Measurements from ENCODE around the gene BAIAP2L2. TPM values are rescaled to one million over a fixed set of nuclear protein-coding genes. Genes with fewer than 3 reads are reported as not detected.

BAIAP2L2 gene
- total and polyA plus RNA-seq, 10 of the 15 experiments (the other 5 are each of a cell fraction or from before 2014, with no cell fraction given) = 0.08 to 0.38 (median 0.14) TPM; not detected in 6

DNA sequence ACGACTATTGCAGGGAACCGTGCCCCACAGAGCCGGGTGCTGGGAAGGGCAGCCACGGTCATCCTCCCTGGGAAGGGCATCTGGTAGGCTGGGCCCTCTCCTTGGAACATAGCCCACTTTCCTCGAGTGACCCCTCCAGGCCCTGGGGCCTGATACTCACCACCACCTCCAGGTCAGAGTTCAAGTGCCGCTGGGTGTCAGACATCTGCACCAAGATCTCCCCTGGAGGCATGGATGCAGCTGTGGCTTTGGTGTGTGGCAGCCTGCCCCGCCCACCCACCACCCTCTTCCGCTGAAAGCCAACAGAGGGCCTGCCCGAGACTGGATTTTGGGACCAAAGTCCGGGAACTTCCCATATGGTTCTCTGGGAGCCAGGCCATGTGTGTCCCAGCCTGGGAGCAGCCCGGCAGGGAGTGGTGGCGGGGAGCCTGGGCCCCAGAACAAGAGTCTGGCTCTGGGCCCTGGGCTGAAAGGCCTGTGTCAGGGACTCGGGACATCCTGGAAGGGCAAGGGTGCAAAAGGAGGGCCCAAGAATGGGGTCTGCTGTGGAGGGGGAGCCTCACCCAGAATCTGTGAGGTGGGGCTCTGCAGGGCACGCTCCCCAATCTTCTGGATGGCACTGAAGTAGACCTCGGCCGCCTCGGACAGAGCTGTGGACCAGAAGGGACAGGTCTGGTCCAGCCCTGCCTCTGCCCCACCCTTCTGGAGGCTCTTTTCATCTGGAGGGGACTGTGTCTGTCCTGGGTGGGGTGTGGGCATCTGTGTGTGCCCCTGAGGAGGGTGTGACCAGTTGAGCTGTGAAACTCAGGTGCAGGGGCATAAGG is 2.6 kb downstream of the BAIAP2L2 start (continued):
- no peak for TF ChIP-seq HCFC1 (IDR thresholded peaks at IDR 0.05; ENCODE audit: low read length)
- TF ChIP-seq KAT2A (conservative IDR thresholded peaks at IDR 0.05; ENCODE audit: control insufficient read depth, low read depth, low read length) = no peak
- no peak for TF ChIP-seq BMI1 (IDR thresholded peaks at IDR 0.05; ENCODE audit: borderline replicate concordance)
- TF ChIP-seq, protein P1, sequence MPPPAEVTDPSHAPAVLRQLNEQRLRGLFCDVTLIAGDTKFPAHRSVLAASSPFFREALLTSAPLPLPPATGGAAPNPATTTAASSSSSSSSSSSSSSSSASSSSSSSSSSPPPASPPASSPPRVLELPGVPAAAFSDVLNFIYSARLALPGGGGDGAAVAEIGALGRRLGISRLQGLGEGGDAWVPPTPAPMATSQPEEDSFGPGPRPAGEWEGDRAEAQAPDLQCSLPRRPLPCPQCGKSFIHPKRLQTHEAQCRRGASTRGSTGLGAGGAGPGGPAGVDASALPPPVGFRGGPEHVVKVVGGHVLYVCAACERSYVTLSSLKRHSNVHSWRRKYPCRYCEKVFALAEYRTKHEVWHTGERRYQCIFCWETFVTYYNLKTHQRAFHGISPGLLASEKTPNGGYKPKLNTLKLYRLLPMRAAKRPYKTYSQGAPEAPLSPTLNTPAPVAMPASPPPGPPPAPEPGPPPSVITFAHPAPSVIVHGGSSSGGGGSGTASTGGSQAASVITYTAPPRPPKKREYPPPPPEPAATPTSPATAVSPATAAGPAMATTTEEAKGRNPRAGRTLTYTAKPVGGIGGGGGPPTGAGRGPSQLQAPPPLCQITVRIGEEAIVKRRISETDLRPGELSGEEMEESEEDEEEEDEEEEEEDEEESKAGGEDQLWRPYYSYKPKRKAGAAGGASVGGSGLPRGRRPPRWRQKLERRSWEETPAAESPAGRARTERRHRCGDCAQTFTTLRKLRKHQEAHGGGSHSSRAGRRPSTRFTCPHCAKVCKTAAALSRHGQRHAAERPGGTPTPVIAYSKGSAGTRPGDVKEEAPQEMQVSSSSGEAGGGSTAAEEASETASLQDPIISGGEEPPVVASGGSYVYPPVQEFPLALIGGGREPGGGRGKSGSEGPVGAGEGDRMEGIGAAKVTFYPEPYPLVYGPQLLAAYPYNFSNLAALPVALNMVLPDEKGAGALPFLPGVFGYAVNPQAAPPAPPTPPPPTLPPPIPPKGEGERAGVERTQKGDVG (CRISPR knock-in tag; IDR thresholded peaks at IDR 0.05) = no peak

DNA sequence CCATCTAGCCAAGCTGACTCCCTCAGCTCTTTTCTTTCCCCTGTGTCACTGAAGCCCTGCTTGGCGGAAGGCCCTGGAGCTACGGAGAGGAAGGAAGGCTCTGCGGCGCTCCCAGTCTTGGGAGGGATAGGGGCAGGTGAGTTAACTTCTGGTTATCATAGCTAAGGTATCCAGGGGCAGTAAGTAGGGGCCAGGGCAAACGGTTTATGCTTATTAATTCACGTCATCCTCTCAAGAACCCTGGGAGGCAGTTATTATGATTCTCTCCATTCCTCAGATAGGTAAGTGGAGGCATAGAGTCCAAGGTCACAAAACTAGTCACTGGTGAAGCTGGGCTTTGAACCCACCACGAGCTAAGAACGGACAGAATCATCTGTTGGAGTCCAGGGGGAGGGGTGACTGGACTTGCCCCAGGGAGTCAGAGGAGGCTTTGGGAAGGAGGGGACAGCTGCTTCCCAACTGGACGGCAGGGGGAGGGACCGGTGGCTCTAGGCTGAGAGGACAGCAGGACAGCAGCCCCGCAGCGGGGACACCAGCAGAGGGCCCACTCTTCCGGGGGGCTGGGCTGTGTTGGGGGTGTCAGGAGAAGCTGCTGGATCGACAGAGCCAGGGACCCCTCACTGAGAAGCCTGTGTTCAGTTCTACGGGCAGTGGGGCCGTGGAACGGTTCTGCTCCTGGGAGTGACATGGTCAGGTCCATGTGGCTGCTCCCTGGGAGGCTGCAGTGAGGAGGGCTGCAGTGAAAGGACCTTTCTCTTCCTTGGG is 3.5 kb downstream of the BAIAP2L2 start:
- Histone ChIP-seq H3K36me3 (ENCODE audit: control insufficient read depth in 2 of 2, insufficient read depth in 2 of 2, low read length in 1 of 2) (no peaks in the 10 kb centered on the region), H3K27ac (ENCODE audit: control insufficient read depth, insufficient read depth) (no peak overlapping the region), H2AFZ (ENCODE audit: control insufficient read depth, low read depth, low read length) (no peak overlapping the region), H3K4me1 (ENCODE audit: control insufficient read depth, insufficient read depth, low read length) (no peaks in the 10 kb centered on the region), H3K9me3 (replicated peaks; ENCODE audit: control insufficient read depth, insufficient read depth, low read length) (no peaks in the 10 kb centered on the region), H3K4me2 (ENCODE audit: control insufficient read depth, insufficient read depth) (no peak overlapping the region), H3K9ac (ENCODE audit: control insufficient read depth, insufficient read depth, low read length) (no peak overlapping the region), H3K4me3 (no peak overlapping the region), H3K79me2 (ENCODE audit: control insufficient read depth, insufficient read depth, low read length) (no peaks in the 10 kb centered on the region), H4K20me1 (ENCODE audit: control insufficient read depth, insufficient read depth) (no peaks in the 10 kb centered on the region), H3K27me3 (replicated peaks in 1 of 2; ENCODE audit: control insufficient read depth in 2 of 2, insufficient read depth in 2 of 2, low read length in 1 of 2) (no peaks in the 10 kb centered on the region)
- no peak for FAIRE-seq
- intact Hi-C loops (cut with micrococcal nuclease; ENCODE audit: unreplicated experiment) = no loop called here
- ChIA-PET CTCF (interaction anchor here (0.9 kb wide), 1 partner anchor 55 kb away, joined by 4 read pairs; no protein-coding TSS in a partner anchor), POLR2A (no interaction called here), SMC1A (ENCODE audit: uncharacterized antibody, unreplicated experiment) (no interaction called here), RAD21 (ENCODE audit: unreplicated experiment) (no interaction called here)
- WGBS (ENCODE audit: insufficient coverage, insufficient replicate concordance, low lambda C conversion rate, missing lambda C conversion rate) = 47% methylated on average over 17 of the region's 17 CpGs
- DNase-seq (ENCODE audit: low read depth, low spot score) = no peak
- no peak for ATAC-seq
- BruUV-seq (replicated peaks) = no TSS peak
- in situ Hi-C loops (cut with MboI) = no loop called here
- TF ChIP-seq HDGF (IDR thresholded peaks at IDR 0.05) = no peak
- TF ChIP-seq, protein P2, sequence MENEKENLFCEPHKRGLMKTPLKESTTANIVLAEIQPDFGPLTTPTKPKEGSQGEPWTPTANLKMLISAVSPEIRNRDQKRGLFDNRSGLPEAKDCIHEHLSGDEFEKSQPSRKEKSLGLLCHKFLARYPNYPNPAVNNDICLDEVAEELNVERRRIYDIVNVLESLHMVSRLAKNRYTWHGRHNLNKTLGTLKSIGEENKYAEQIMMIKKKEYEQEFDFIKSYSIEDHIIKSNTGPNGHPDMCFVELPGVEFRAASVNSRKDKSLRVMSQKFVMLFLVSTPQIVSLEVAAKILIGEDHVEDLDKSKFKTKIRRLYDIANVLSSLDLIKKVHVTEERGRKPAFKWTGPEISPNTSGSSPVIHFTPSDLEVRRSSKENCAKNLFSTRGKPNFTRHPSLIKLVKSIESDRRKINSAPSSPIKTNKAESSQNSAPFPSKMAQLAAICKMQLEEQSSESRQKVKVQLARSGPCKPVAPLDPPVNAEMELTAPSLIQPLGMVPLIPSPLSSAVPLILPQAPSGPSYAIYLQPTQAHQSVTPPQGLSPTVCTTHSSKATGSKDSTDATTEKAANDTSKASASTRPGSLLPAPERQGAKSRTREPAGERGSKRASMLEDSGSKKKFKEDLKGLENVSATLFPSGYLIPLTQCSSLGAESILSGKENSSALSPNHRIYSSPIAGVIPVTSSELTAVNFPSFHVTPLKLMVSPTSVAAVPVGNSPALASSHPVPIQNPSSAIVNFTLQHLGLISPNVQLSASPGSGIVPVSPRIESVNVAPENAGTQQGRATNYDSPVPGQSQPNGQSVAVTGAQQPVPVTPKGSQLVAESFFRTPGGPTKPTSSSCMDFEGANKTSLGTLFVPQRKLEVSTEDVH (IDR thresholded peaks at IDR 0.05; ENCODE audit: low read depth, partially characterized antibody) = no peak
- TF ChIP-seq FOS (IDR thresholded peaks at IDR 0.05; ENCODE audit: borderline replicate concordance, extremely low read depth, insufficient read length) = no peak
- TF ChIP-seq SREBF2 (IDR thresholded peaks at IDR 0.05; ENCODE audit: low read length) = no peak
- TF ChIP-seq TCF3 (IDR thresholded peaks at IDR 0.05; ENCODE audit: borderline replicate concordance, insufficient read depth, low read depth, low read length) = no peak
- no peak for TF ChIP-seq YY1 (IDR thresholded peaks at IDR 0.05; ENCODE audit: low read depth, low read length)
- TF ChIP-seq, protein P3, sequence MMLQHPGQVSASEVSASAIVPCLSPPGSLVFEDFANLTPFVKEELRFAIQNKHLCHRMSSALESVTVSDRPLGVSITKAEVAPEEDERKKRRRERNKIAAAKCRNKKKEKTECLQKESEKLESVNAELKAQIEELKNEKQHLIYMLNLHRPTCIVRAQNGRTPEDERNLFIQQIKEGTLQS (IDR thresholded peaks at IDR 0.05; ENCODE audit: borderline replicate concordance, extremely low read depth, low read depth, low read length) = no peak
- no peak for TF ChIP-seq BRCA1 (IDR thresholded peaks at IDR 0.05; ENCODE audit: low read depth, low read length)
- no peak for TF ChIP-seq CHD2 (IDR thresholded peaks at IDR 0.05; ENCODE audit: borderline replicate concordance, low read depth, low read length)
- TF ChIP-seq HCFC1 (IDR thresholded peaks at IDR 0.05; ENCODE audit: low read length) = no peak
- no peak for TF ChIP-seq POLR2AphosphoS2 (IDR thresholded peaks at IDR 0.05; ENCODE audit: low read depth, low read length)
- no peak for TF ChIP-seq LARP7 (IDR thresholded peaks at IDR 0.05)

Data from GM12878 (cell line).